ENCODE data around the gene NLGN3.
"Not testable (repeated sequence)": the region's sequence is repeated elsewhere in the genome, so short reads cannot be mapped to it uniquely, and the experiment has no call there.

NLGN3 gene

DNA sequence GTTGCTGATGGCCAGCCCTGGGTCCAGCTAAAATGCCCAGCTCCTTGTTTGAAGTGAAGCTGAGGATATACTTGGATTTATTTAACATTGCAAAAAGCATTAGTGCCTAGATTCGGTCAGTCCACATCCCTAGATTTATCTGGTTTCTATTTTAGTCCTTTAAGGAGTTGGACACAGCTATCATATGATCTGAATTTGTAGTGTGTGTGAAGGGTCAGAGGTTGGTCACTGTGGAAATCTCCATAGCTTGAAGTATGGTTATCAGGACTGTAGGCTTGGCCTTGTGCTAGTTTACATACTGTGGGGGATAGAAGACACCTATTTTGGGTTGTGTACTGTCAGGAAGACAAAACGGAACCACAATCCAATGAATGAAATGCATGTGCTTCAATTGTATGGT, 28.8 kb downstream of the NLGN3 start:
- DNase-seq, result no peak

DNA sequence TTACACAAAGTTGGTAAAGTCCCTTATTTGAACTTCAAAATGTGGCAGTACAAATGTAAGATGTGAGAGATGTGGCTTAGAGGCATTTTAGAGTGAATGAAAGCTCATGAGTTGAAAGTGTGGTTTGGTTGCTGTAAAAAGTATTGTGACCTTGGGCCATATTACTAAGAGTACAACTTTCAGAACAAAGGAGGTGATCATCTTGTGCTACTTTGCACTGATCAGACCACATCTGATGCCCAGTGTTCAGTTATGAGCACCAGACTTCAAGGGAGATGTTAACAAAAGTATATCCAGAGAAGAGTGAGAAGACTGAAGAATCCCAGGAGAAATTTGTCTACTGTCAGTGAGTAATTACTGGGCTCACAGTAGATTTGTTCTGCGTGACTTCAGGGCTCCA, 30.2 kb downstream of the NLGN3 start:
- no peak for DNase-seq

DNA sequence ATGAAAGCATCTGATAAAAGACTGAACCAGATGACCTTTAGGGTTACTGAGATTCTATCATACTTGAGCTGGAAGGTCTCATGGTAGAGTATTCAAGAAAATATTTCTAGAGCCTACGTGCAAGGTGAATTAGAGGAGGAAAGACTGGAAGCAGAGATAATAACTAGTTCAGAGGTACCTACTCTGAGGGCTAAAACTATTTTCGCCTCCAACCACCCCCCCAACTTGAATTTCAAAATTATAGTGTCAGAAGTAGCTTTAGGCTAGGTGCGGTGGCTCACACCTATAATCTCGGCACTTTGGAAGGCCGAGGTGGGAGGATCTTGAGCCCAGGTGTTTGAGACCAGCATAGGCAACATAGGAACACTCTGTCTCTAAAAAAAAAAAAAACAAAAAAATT, 30.9 kb downstream of the NLGN3 start:
- no peak for DNase-seq

DNA sequence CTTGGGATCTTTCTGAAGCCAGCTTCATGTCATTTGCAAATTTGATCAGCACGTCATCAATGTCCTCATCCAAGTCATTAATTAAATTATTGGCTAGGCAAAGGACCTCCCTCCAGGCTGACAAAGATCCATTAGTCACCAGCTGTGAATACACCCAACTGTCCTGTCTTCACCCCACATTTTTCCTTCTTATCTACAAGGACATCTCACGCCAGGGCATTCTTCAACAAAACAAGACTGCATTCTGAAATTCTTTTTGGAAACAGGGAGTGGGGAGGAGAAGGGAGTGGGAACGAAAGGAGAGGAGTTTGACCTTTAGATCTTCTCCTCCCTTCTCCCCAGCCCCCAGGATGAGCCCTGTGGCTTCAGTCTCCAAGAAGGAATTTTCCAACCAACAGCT, 32.7 kb downstream of the NLGN3 start:
- no peak for DNase-seq

DNA sequence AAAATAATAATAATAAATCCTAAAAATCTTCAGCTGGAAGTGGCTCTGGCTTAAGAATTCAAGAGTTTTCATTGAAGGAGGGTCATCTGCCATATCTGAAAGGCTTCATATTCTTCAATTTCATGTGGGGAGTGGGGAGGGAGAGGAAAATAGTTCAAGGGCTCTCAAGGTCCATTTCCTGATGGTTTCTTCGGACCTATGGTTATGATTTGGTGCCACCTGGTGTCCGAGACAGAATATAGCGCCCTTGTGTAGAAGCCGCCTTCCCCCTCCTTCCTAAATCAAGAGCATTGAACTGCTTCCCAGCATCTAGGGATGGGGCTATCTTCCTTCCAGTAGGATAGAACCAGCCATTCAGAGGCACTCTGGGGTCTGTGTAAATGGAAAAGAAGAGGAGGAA, 34.3 kb downstream of the NLGN3 start:
- DNase-seq, result peak; percentile 35 to 44

DNA sequence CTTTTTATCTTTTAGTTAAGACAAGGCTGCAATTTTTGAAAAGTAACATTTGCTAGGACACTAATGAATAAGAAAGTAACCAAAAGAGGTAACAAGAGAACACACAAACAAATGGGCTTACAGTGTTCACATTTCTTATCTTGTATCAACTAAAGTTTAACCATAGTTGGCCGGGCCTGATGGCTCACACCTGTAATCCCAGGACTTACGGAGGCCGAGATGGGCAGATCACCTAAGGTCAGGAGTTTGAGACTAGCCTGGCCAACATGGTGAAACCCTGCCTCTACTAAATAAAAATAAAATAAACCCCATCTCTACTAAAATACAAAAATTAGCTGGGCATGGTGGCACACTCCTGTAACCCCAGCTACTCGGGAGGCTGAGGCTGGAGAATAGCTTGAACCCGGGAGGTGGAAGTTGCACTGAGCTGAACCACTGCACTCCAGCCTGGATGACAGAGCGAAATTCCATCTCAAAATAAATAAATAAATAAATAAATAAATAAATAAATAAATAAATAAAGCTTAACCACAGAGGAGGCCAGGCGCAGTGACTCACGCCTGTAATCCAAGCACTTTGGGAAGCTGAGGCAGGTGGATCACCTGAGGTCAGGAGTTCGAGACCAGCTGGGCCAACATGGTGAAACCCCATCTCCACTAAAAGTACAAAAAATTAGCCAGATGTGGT, 36.1 kb downstream of the NLGN3 start:
- not testable (repeated sequence) for DNase-seq

DNA sequence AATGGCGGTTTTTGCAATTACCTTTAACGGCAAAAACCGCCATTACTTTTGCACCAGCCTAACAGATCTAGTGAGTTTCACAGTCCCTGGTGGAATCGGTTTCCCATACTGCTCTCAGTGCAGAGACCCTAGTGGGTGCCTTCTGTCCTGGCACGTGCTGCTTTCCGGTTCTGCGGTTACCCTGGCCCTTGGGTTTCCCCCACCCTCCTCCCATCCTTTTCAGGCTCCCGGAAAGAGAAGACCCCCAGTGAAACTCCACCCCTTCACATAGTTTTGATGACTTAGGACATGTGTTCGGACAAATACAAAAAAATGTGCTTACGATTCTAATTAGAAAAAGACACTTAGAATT, 36.9 kb downstream of the NLGN3 start:
- DNase-seq, result peak in 1 of 2 experiments; percentile 9

DNA sequence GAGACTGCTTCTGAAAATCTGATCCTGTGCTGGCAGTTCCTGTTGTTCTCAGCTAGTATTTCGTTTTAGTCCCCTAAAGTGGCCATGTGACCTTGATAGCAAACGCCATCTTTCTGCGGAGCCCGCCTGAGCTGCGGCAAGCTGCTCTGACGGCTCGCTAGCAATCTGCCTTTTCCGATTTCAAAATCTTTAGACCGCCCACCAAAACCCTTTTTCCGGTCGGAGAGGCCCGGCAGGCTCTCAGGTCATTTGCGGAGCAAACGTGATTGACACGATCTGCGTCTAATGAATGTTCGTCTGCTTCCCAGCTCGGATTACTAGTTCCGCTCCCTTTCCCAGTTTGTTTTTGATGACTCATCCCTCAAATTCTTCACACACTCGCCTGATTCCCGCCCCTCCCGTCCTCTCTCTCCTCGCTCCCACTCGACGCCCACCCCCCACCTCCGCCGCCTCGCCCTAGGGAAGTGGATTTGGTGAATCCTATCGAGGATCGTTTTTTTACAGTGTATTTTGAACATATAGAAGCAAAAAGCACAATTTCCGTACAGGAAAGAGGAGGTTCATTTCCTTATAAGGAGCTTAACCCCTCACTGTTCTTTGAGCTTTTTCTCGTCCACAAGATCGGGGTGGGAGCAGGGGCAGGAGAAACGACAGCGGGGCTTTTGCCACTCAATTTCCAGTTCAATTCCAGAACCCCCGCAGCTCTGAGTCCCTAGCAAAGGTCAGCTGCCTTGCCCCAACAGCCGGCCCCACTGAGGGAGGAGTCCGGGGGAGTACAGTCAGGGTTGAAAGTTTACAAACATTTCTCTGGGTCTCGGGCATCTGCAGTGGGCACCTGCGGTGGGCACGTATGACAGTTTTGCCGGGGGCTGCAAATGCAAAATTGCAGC, 37.5 kb downstream of the NLGN3 start:
- DNase-seq, result peak; percentile 89 to 90

DNA sequence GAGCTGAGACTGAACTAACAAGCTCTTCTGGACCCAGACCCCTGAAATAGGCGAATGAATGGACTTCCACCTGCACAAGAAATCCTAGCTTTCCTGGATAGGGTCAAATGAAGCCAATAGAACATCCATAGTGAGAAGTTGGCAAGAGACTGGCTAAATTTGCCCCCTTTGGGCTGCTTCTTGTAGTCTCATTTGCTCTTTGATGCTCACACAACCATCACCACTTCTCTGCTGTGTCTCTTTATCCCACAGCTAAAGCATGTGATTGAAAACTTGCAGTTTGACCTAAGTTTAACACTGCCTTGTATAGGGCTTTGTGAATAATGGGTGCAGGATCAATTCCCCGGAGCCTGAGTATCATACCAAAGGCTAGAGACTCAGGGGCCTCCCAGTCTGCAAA, 38.2 kb downstream of the NLGN3 start:
- no peak for DNase-seq

DNA sequence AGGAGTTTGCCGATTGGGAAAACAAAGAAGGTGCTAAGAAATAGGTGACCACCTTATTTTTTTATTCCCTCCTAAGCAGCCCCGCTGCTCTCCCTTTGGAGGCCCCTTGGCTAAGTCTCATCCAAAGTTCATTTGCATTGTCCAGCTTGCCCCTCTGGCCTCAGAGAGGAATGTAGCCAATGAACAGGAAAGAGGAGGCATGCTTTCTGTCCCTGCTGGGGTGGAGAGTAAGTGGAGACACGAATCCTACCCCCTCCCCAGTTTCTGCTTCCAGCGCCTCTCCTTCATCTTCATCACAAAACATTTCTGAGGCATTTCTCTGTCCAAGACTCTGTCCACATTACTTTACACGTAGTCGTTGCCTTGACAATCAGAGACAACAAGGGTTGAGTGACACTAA, 38.7 kb downstream of the NLGN3 start:
- DNase-seq, result no peak

DNA sequence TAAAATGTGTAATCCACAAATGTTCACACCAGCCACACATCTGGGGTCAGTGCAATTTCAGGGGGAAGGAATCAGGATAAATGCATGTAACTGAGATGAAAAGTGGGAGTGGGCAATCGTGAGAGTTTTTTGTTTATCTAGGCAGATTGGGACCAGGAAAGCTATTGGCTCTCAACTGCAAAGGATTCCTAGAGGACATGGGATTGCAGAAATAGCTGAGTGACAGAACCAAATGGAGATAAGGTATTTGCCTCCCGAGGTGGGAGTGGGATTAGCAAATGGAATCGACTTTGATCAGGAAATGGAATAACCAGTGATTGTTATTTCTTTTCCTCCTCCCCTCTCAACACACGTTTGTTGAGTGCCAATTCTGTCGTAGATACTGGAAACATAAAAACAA, 39.5 kb downstream of the NLGN3 start:
- DNase-seq, result no peak

DNA sequence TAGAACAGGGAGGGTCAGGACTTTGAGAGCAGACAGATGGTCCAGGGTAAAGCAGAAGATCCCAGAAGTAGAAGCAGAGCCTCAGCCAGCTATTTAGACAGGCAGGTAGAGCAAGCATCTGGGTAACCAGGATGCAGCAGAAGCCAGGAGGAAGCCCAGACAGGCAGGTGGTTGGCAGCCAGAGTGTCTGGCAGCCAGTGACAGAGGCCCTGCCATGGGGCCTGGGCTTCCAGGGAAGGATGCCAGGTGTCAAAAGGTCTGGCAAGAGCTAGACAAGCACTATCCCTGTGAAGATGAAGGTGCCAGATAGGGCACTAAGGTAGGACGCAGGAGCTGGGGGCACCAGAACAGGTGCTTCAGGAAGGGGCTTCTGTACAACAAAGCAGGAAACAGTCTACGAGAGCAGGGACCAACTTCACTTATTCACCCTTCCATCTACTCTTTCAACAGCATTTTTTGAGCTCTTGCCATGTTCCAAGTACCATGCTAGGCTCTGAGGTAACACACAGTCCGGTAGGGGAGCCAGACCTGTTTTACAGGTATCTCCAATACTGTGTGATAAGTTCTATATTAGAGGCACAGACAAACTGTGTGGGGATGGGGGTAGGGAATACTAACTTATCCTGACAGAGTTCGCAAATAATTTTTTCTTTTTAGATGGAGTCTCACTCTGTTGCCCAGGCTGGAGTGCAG, 40.3 kb downstream of the NLGN3 start:
- DNase-seq, result peak in 1 of 2 experiments; percentile 33

DNA sequence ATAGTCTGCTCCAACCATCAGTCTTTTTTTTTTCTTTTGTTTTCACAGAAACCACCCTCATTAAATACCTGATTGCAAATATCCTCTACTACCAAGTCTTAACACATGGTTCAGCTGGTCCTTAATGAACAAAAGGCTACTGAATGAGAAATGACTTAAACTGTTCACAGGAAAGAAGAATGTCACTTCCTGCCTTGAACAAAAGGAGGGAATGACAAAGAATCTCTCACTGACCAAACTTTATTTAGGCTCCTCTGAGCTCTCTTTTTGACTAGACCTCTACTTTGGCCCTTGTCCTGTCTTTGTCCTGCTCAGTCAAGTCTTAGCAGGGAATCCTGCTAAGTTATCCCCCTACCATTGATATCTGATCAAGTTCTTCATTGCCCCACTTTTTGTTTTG, 46.6 kb downstream of the NLGN3 start:
- DNase-seq, result no peak

DNA sequence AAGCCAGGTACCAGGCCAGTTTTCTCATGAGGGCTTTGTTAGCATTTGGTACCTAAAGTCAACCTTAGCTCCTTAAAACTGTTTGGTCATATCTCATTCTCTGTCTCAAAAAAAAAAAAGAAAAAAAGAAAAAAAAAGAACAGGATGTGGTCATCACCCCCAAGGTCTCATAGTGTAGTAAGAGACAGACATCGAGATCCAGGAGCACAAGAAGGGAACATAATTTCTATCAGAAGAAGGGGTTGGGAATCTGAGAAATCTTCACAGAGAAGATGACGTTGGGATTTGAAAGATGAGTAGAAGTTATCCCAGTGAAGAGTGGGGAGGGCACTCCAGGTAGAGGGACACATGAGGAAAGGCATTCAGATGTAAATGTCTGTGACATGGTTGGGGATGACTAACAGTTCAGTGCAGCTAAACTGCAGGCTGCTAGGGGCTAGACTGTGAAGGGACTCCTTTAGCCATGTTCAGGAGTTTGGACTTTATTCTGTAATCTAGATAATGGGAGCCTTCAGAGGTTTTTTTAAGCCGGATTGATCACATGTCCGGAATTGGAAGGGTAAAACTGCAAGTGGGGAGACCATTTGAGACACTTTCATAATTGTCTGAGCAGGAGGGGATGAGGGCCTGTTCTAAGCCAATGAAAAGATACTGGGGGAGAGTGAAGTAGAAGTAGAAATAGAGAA, 51.5 kb downstream of the NLGN3 start:
- no peak for DNase-seq

DNA sequence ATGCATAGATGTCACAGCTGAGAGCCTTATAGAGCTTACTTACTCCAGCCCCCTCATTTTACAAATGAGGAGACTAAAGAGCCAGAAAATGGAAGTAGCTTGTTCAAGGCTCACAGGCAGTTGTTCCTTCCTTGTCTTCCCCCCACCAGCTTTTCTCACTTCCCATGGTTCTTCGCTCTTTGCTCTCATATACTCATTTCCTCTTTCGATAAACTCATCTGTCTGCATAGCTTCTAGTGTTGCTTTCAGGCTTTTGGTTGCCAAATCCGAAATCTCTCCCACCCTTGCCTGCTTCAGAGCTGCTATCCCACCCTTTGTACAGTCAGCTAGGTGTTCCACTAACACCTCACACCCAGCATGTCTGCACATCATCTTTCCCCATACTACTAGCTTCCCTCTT, 53.4 kb downstream of the NLGN3 start:
- DNase-seq, result no peak

DNA sequence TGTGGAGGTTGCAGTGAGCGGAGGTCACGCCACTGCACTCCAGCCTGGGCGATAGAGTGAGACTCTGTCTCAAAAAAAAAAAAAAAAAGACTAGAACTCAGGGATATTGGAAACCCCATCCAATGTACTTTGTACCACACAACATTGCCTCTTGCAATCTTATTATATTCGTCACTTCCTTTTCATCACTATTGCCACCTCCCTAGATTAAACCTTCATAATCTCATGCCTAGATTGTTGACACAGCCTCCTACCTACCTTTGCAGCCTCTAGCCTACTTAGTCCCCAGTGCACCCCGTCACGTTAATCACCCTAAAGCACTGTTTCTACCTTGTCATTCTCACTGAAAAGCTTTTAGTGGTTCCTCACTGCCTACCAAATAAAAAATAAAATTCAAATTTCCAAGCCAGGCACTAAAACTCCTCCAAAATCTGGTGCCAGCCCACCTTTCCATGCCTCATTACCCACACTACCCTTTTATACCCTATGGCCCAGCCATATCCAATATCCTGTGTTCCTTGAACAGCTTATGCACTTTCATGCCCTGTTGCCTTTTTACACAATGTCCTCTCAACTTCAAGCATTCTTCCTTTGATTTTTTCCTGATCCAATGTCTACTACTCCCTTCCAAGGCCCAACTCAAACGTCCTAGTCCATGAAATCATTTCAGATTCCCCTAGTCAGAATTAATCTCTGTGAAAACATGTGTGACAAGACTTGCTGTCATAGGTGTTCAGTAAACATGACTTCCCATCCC, 54.8 kb downstream of the NLGN3 start:
- DNase-seq, result no peak

DNA sequence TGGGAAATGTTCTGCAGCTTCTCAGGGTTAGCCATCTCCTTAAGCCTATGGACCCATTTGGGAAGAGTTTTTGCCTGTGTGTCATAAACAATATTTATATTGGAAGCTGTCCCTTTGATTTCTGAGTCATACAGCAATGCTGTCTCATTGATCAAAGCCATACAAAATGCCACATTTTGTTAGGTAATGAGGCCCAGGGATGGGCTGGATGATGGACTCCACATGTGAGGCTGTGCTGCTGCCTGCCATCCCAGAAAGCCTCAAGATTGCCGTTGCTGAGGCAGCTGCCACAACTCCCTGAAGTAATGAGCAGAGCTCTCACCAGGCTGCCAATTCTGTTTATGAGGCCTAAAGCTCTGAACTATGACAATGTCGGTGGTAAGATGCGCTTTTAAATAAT, 66.2 kb downstream of the NLGN3 start:
- no peak for DNase-seq

DNA sequence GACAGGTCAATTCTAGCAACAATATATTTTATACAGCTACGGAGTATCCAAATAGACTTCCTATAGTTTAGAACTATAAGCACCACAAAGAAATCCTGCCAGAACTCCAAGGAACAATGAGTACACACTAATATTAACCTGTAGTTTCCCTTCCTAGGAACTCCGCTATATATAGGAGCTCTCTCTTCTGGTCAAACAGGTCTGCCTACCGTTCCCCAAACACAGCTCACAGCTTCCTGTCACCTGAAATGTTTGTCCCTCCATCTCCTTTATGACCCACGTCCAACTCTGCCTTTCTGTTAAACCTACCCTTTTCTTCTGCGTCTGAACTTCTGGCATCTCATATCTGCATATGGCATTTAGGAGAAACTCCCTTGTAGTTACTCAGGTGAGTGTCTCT, 67.9 kb downstream of the NLGN3 start:
- DNase-seq, result no peak

DNA sequence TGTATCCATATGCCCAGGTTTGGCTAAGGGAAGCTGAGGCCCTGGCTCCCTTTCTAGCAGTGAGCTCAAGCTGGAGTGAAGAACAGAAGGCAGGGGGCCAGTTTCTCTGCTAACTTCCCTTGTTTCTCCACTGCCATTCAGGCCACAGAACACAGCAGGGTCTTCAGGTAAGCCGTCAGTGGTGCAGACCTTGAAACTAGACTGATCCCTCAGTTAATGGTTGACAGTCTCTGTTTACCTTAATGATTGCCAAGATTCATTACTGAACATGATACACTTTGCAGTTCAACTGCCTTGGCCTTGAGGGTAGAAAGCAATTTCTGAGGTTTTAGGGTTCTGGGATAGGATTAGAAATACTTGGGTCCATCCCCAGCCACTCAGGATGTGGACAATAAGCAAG, 69.5 kb downstream of the NLGN3 start:
- DNase-seq, result no peak

DNA sequence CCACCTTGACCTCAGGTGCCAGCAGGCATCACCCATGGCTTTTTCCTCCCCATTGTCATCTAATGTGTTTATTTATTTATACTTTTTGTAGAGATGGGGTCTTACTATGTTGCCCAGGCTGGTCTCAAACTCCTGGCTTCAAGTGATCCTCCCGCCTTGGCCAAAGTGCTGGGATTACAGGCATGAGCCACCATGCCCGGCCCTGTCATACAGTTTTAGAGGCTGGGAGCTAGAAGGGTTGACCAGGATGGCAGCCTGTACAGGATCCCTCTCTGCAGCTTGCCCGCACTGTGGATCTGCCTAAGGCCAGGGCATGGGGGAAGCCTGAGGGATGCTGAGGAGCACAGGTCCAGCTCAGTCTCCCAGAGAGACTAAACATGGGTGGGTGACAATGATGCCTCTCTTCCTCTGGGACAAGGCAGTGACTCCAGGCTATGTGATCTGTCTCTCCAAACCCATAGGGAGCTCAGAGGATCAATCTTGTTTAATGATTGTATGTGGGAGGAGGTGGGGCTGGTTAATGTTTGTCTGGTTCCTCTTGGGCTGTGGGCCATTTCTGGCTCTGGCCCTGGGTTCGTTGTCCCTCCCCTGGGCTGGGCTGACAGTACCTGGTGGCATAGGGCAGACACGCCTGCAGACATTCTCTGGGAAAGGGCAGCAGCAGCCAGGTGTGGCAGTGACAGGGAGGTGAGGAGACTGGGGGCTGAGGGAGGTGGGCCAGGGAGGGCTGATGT, 70.1 kb downstream of the NLGN3 start:
- DNase-seq, result no peak

DNA sequence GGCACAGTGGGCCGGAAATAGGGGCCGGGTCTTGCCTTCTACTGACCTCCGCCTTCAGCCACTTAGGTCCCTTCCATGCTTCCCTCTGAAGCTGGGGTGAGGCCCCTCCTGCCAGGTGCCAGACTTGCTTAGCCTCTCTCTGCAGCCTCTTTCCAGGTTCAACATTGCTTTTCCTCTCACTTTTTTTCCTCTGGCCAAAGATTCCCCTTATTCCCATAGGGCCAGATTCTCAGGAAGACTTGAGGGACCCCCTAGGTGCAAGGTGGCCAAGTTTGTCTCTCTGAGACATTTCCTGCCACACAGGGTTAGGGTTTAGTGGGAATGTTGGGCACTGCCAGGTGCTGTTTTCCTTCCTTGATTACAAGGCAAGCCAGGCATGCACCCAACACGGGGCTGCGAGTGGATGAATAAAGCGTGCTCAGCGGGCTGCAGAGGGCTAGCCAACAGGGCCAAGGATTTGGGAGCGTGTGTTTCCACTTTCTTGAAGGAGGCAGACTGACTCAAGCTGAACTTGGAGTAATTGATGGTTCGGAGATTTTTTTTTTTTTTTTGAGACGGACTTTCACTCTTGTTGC, 70.8 kb downstream of the NLGN3 start:
- DNase-seq, result no peak

DNA sequence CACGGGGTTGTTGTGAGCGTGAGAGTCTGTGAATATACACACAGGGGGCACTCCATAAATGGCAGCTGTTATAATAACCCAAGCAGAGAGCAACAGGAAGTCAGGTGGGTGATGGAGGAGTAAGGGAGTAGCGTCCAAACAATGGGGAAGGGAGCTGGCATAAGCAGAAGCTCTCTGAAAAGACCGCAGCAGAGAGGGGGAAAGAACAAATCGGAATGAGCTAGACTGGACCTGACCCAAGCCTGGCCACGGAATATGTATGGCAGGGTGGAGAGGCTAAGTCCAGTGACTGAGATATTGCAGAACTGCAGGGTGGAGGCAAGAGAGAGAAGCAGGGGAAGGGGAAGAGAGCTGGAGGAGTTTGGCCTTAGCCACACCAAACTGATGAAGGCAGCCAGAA, 71.8 kb downstream of the NLGN3 start:
- DNase-seq, result peak; percentile 21 to 59
